Trophoblast cell (in vitro differentiated cells and primary cell): ENCODE measurements around the gene TMEM209.
"Not testable (repeated sequence)": the region's sequence is repeated elsewhere in the genome, so short reads cannot be mapped to it uniquely, and the experiment has no call there.

Experiments used
- DNase-seq, 2 donors: peaks; one replicate each; pipeline ENCODE4 v3.0.0-alpha.2; 2016
- H2AFZ ChIP-seq: 2 replicates; pipeline ENCODE4 v1.6.1; 2013; ENCODE audit warnings: low read length, moderate library complexity, mild to moderate bottlenecking; ENCODE audit not compliant: insufficient read depth, poor library complexity
- H2AK5ac ChIP-seq: 2 replicates; pipeline ENCODE4 v1.6.1; 2013; ENCODE audit warnings: mild to moderate bottlenecking, low read length
- H2BK120ac ChIP-seq: 2 replicates; pipeline ENCODE4 v1.6.1; 2013; ENCODE audit warnings: low read length, mild to moderate bottlenecking, moderate library complexity; ENCODE audit not compliant: insufficient read depth, poor library complexity
- H2BK12ac ChIP-seq: 2 replicates; pipeline ENCODE4 v1.6.1; 2013; ENCODE audit warnings: mild to moderate bottlenecking, low read length, moderate library complexity
- H2BK5ac ChIP-seq: 2 replicates; pipeline ENCODE4 v1.6.1; 2013; ENCODE audit warnings: low read length, low read depth, moderate library complexity, mild to moderate bottlenecking; ENCODE audit not compliant: poor library complexity
- H3K14ac ChIP-seq: 2 replicates; pipeline ENCODE4 v1.6.1; 2013; ENCODE audit warnings: mild to moderate bottlenecking, low read length
- H3K18ac ChIP-seq: 2 replicates; pipeline ENCODE4 v1.6.1; 2013; ENCODE audit warnings: mild to moderate bottlenecking, low read length
- H3K23ac ChIP-seq: 2 replicates; pipeline ENCODE4 v1.6.1; 2013; ENCODE audit warnings: low read length
- H3K27ac ChIP-seq: 2 replicates; pipeline ENCODE4 v1.5.1; 2013; ENCODE audit warnings: low read depth, mild to moderate bottlenecking, inconsistent platforms, low read length, moderate library complexity
- H3K27me3 ChIP-seq: 2 replicates; pipeline ENCODE4 v1.6.1; 2013; ENCODE audit warnings: inconsistent platforms, mild to moderate bottlenecking, low read length, moderate library complexity; ENCODE audit not compliant: insufficient read depth
- H3K36me3 ChIP-seq, 2 experiments: 1 replicate in 1 of 2; 2 replicates in 1 of 2; pipeline ENCODE4 v1.6.1; 2013; ENCODE audit warnings: low read length in 2 of 2, mild to moderate bottlenecking in 2 of 2, moderate library complexity in 1 of 2; ENCODE audit not compliant: insufficient read depth in 2 of 2, control insufficient read depth in 1 of 2
- H3K4ac ChIP-seq: 2 replicates; pipeline ENCODE4 v1.6.1; 2013; ENCODE audit warnings: low read depth, mild to moderate bottlenecking, low read length, moderate library complexity
- H3K4me1 ChIP-seq, 2 experiments: 1 replicate in 1 of 2; 2 replicates in 1 of 2; pipeline ENCODE4 v1.6.1; 2013; ENCODE audit warnings: low read length in 2 of 2, mild to moderate bottlenecking in 2 of 2, moderate library complexity in 1 of 2; ENCODE audit not compliant: insufficient read depth in 2 of 2, control insufficient read depth in 1 of 2
- H3K4me2 ChIP-seq: 2 replicates; pipeline ENCODE4 v1.6.1; 2013; ENCODE audit warnings: inconsistent platforms, mild to moderate bottlenecking, low read length, moderate library complexity
- H3K4me3 ChIP-seq: 2 replicates; pipeline ENCODE4 v1.5.1; 2013; ENCODE audit warnings: mild to moderate bottlenecking, low read depth, low read length, inconsistent platforms
- H3K79me1 ChIP-seq: one replicate; pipeline ENCODE4 v1.6.1; 2013; ENCODE audit warnings: low read length
- H3K79me2 ChIP-seq: 2 replicates; pipeline ENCODE4 v1.6.1; 2013; ENCODE audit warnings: low read length, mild to moderate bottlenecking; ENCODE audit not compliant: control insufficient read depth, insufficient read depth, poor library complexity
- H3K9ac ChIP-seq: 2 replicates; pipeline ENCODE4 v1.6.1; 2013; ENCODE audit warnings: mild to moderate bottlenecking, low read length
- H3K9me3 ChIP-seq: 2 replicates; pipeline ENCODE4 v1.6.1; 2013; ENCODE audit warnings: low read depth, mild to moderate bottlenecking, control low read depth, inconsistent platforms, low read length; ENCODE audit not compliant: insufficient read depth
- H4K12ac ChIP-seq: 2 replicates; pipeline ENCODE4 v1.6.1; 2013; ENCODE audit warnings: low read depth, mild to moderate bottlenecking, low read length, moderate library complexity
- H4K8ac ChIP-seq: 2 replicates; pipeline ENCODE4 v1.6.1; 2013; ENCODE audit warnings: low read depth, mild to moderate bottlenecking, low read length, moderate library complexity
- H4K91ac ChIP-seq: one replicate; pipeline ENCODE4 v1.6.1; 2013; ENCODE audit warnings: low read depth, mild to moderate bottlenecking, low read length, moderate library complexity
- WGBS: extraction: QIAGEN DNeasy Blood & Tissue Kit; methylation state at CpG from one replicate; pipeline ENCODE4 v1.1.7; 2013; ENCODE audit warnings: missing lambda C conversion rate; ENCODE audit not compliant: insufficient read length, insufficient coverage; ENCODE audit errors: extremely low coverage; 5-methylcytosine and 5-hydroxymethylcytosine counted together

TMEM209 gene

GRCh38 chr7:130147710-130148325 is 57.4 kb downstream of the TMEM209 start:
- no peak overlapping the region for H4K91ac ChIP-seq
- no peak overlapping the region for H3K4me3 ChIP-seq
- no peak overlapping the region for H3K14ac ChIP-seq
- peaks cover 0 to 2% of the 10 kb centered on the region in 2 experiments for H3K4me1 ChIP-seq
- no peak overlapping the region for H3K4ac ChIP-seq
- DNase-seq = no peak
- peaks cover 5% of the 10 kb centered on the region for H3K9me3 ChIP-seq
- no peak overlapping the region for H2BK12ac ChIP-seq
- H3K4me2 ChIP-seq = no peak overlapping the region
- H2AK5ac ChIP-seq = no peak overlapping the region
- WGBS = no CpG with 5 or more reads among the region's 14 CpGs
- H3K36me3 ChIP-seq = no peaks in the 10 kb centered on the region
- H2AFZ ChIP-seq = no peak overlapping the region
- H2BK120ac ChIP-seq = no peak overlapping the region
- H3K79me1 ChIP-seq = no peaks in the 10 kb centered on the region
- H3K27me3 ChIP-seq = no peaks in the 10 kb centered on the region
- no peak overlapping the region for H3K27ac ChIP-seq
- no peak overlapping the region for H2BK5ac ChIP-seq
- H4K8ac ChIP-seq = no peak overlapping the region
- no peaks in the 10 kb centered on the region for H3K79me2 ChIP-seq
- no peak overlapping the region for H3K23ac ChIP-seq
- no peak overlapping the region for H3K18ac ChIP-seq
- no peak overlapping the region for H4K12ac ChIP-seq
- H3K9ac ChIP-seq = no peak overlapping the region

GRCh38 chr7:130146693-130147405 is 58.4 kb downstream of the TMEM209 start:
- no peaks in the 10 kb centered on the region for H3K36me3 ChIP-seq
- peaks cover 1% of the 10 kb centered on the region for H3K79me1 ChIP-seq
- no peak overlapping the region for H3K4ac ChIP-seq
- H3K79me2 ChIP-seq = no peaks in the 10 kb centered on the region
- DNase-seq = no peak
- no peak overlapping the region for H3K18ac ChIP-seq
- no peak overlapping the region for H4K12ac ChIP-seq
- no peak overlapping the region for H2BK5ac ChIP-seq
- no peak overlapping the region for H3K4me3 ChIP-seq
- H2AK5ac ChIP-seq = no peak overlapping the region
- H4K91ac ChIP-seq = no peak overlapping the region
- H3K4me2 ChIP-seq = no peak overlapping the region
- H3K27ac ChIP-seq = no peak overlapping the region
- H2AFZ ChIP-seq = no peak overlapping the region
- no peak overlapping the region for H2BK120ac ChIP-seq
- H2BK12ac ChIP-seq = no peak overlapping the region
- no peaks in the 10 kb centered on the region for H3K27me3 ChIP-seq
- no peak overlapping the region for H3K23ac ChIP-seq
- no peak overlapping the region for H3K9ac ChIP-seq
- H3K9me3 ChIP-seq = peaks cover 4% of the 10 kb centered on the region
- WGBS = no CpG with 5 or more reads among the region's 9 CpGs
- no peak overlapping the region for H3K14ac ChIP-seq
- no peak overlapping the region for H4K8ac ChIP-seq
- peaks cover 3 to 10% of the 10 kb centered on the region in 2 experiments for H3K4me1 ChIP-seq

GRCh38 chr7:130146142-130146541 is 59.1 kb downstream of the TMEM209 start:
- not testable (repeated sequence) for H3K18ac ChIP-seq, H3K79me1 ChIP-seq, H4K91ac ChIP-seq, H3K4ac ChIP-seq, H3K9me3 ChIP-seq, H2AFZ ChIP-seq, H3K27me3 ChIP-seq, H2BK5ac ChIP-seq, H3K4me3 ChIP-seq, H3K27ac ChIP-seq, H3K9ac ChIP-seq, H3K79me2 ChIP-seq, H3K23ac ChIP-seq, H3K14ac ChIP-seq, DNase-seq, H4K12ac ChIP-seq, H2AK5ac ChIP-seq, H4K8ac ChIP-seq, H2BK120ac ChIP-seq, H3K4me2 ChIP-seq, H3K36me3 ChIP-seq, H2BK12ac ChIP-seq
- WGBS = no CpG with 5 or more reads among the region's 5 CpGs
- peaks cover 10 to 18% of the 10 kb centered on the region in 2 experiments for H3K4me1 ChIP-seq

GRCh38 chr7:130145424-130146100 is 59.6 kb downstream of the TMEM209 start:
- WGBS = no CpG with 5 or more reads among the region's 14 CpGs
- no peak overlapping the region for H2AK5ac ChIP-seq

More at GRCh38 chr7:130145424-130146100, 59.6 kb downstream of the TMEM209 start:
- Histone ChIP-seq H3K27ac (no peak overlapping the region), H3K4me2 (no peak overlapping the region), H2BK120ac (no peak overlapping the region), H2AFZ (no peak overlapping the region), H4K12ac (no peak overlapping the region), H3K4me1 (peaks cover 13 to 22% of the 10 kb centered on the region in 2 experiments), H3K27me3 (no peaks in the 10 kb centered on the region), H2BK12ac (no peak overlapping the region), H3K79me2 (peaks cover 2% of the 10 kb centered on the region), H3K9ac (no peak overlapping the region), H3K14ac (no peak overlapping the region), H3K79me1 (peaks cover 9% of the 10 kb centered on the region), H4K8ac (no peak overlapping the region), H3K4me3 (no peak overlapping the region), H3K23ac (no peak overlapping the region), H3K4ac (no peak overlapping the region), H3K36me3 (no peaks in the 10 kb centered on the region), H3K18ac (no peak overlapping the region), H2BK5ac (no peak overlapping the region), H4K91ac (no peak overlapping the region), H3K9me3 (no peaks in the 10 kb centered on the region)
- DNase-seq = no peak
